HCT116 (cell line): ENCODE measurements around the gene CSTPP1.

Source experiments
- CTCF ChIP-seq, 3 experiments: fragments of 200-600 bp in 1 of 3; sonication (generic) in 1 of 3; IDR thresholded peaks in 2 of 3; conservative IDR thresholded peaks in 1 of 3; 2 replicates each; pipeline ENCODE4 v1.5.1; 2012 to 2017; ENCODE audit warnings: low read depth in 2 of 3, low read length in 2 of 3, antibody characterized with exemption in 1 of 3, borderline replicate concordance in 1 of 3, control low read depth in 1 of 3, mild to moderate bottlenecking in 1 of 3, mixed read lengths in 1 of 3, mixed run types in 1 of 3, moderate library complexity in 1 of 3; ENCODE audit not compliant: insufficient read depth in 1 of 3
- EGR1 ChIP-seq: IDR thresholded peaks from 2 replicates; pipeline ENCODE4 v1.6.1; 2012; ENCODE audit warnings: low read depth
- EZH2phosphoT487 ChIP-seq: fragments of 200-600 bp; IDR thresholded peaks from 2 replicates; pipeline ENCODE4 v1.6.1; 2018; ENCODE audit warnings: antibody characterized with exemption, borderline replicate concordance
- JUND ChIP-seq: IDR thresholded peaks from 2 replicates; pipeline ENCODE4 v1.6.1; 2012
- POLR2A ChIP-seq: IDR thresholded peaks from 2 replicates; pipeline ENCODE4 v1.7.0; 2011; ENCODE audit warnings: borderline replicate concordance; ENCODE audit not compliant: insufficient read depth, insufficient read length; ENCODE audit errors: extremely low read depth
- POLR2AphosphoS5 ChIP-seq: IDR thresholded peaks from 2 replicates; pipeline ENCODE4 v1.6.1; 2011; ENCODE audit warnings: mild to moderate bottlenecking, low read depth, low read length, moderate library complexity
- YY1 ChIP-seq: IDR thresholded peaks from 2 replicates; pipeline ENCODE4 v1.6.1; 2011; ENCODE audit warnings: low read length, low read depth, moderate library complexity, mild to moderate bottlenecking; ENCODE audit not compliant: insufficient replicate concordance; ENCODE audit errors: extremely low read depth
- TF ChIP-seq, protein P1 (sequence below): IDR thresholded peaks from 2 replicates; pipeline ENCODE4 v1.6.1; 2012

DNA sequence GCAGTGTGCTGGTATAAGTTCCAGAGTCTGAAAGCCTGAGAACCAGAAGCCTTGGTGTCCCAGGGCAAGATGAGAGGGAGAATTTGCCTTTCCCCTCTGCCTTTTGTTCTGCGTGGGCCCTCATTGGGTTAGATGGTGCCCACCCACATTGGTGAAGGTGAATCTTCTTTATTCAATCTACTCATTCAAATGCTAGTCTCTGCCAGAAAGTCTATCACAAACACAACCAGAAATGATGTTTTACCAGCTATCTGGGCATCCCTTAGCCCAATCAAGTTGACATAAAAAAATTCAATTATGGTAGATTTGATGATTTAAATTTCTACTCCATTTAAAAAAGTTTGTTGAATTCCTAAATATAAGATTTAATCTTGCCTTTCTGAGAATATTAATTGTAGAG, 22.2 kb downstream of the CSTPP1 start:
- TF ChIP-seq YY1 (no peak), CTCF (IDR thresholded peaks at IDR 0.05 in 2 of 3, conservative IDR thresholded peaks at IDR 0.05 in 1 of 3; ENCODE audit: borderline replicate concordance in 1 of 3, insufficient read depth in 1 of 3, low read depth in 2 of 3, low read length in 2 of 3) (no peak), EGR1 (no peak), POLR2A (no peak), EZH2phosphoT487 (no peak), JUND (no peak), POLR2AphosphoS5 (no peak)
- TF ChIP-seq, protein P1, sequence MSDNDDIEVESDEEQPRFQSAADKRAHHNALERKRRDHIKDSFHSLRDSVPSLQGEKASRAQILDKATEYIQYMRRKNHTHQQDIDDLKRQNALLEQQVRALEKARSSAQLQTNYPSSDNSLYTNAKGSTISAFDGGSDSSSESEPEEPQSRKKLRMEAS = no peak
